PC-9 (cell line): ENCODE results near the gene DOCK4.

ENCODE experiments used
- CTCF ChIP-seq: fragments of 200-600 bp; sonication (generic); conservative IDR thresholded peaks from 2 replicates; pipeline ENCODE4 v1.6.1; 2017; ENCODE audit warnings: mixed run types, antibody characterized with exemption, mild to moderate bottlenecking, moderate library complexity
- EZH2 ChIP-seq: fragments of 200-600 bp; sonication (generic); IDR thresholded peaks from 2 replicates; pipeline ENCODE4 v1.8.0; 2017; ENCODE audit warnings: antibody characterized with exemption, low read depth

GRCh38 chr7:112133328-112133727, 72.9 kb downstream of the DOCK4 start:
- TF ChIP-seq CTCF, result no peak
- no peak for TF ChIP-seq EZH2
